HEK293 (cell line): ENCODE data around the gene SYPL2.

Experiments used
- GLIS1 ChIP-seq: fragments of 450-650 bp; formaldehyde crosslinking; IDR thresholded peaks from 2 replicates; pipeline ENCODE4 v1.5.1; 2016; ENCODE audit warnings: missing biosample characterization, missing genetic modification characterization
- IKZF3 ChIP-seq: fragments of 450-650 bp; IDR thresholded peaks from 2 replicates; pipeline ENCODE4 v1.5.0; 2018; ENCODE audit warnings: missing biosample characterization, mild to moderate bottlenecking, missing genetic modification characterization, moderate library complexity
- KLF1 ChIP-seq: fragments of 450-650 bp; formaldehyde crosslinking; IDR thresholded peaks from 2 replicates; pipeline ENCODE4 v1.5.1; 2016; ENCODE audit warnings: missing biosample characterization, missing genetic modification characterization
- KLF7 ChIP-seq: fragments of 450-650 bp; formaldehyde crosslinking; IDR thresholded peaks from 2 replicates; pipeline ENCODE4 v1.5.1; 2016; ENCODE audit warnings: missing biosample characterization, missing genetic modification characterization, borderline replicate concordance
- KLF8 ChIP-seq: fragments of 450-650 bp; formaldehyde crosslinking; IDR thresholded peaks from 2 replicates; pipeline ENCODE4 v1.5.1; 2016; ENCODE audit warnings: missing biosample characterization, missing genetic modification characterization
- REPIN1 ChIP-seq: fragments of 450-650 bp; formaldehyde crosslinking; IDR thresholded peaks from 2 replicates; pipeline ENCODE4 v1.5.1; 2017; ENCODE audit warnings: missing biosample characterization, missing genetic modification characterization, low read depth
- SP3 ChIP-seq: fragments of 450-650 bp; formaldehyde crosslinking; IDR thresholded peaks from 2 replicates; pipeline ENCODE4 v1.5.1; 2016; ENCODE audit warnings: missing biosample characterization, missing genetic modification characterization
- SP7 ChIP-seq: fragments of 450-650 bp; formaldehyde crosslinking; IDR thresholded peaks from 2 replicates; pipeline ENCODE4 v1.5.1; 2016; ENCODE audit warnings: missing biosample characterization, missing genetic modification characterization
- WT1 ChIP-seq: fragments of 450-650 bp; formaldehyde crosslinking; IDR thresholded peaks from 2 replicates; pipeline ENCODE4 v1.5.1; 2016; ENCODE audit warnings: missing biosample characterization, missing genetic modification characterization
- ZBTB17 ChIP-seq: fragments of 450-650 bp; formaldehyde crosslinking; IDR thresholded peaks from 2 replicates; pipeline ENCODE4 v1.5.1; 2016; ENCODE audit warnings: missing biosample characterization, missing genetic modification characterization
- ZFHX2 ChIP-seq: fragments of 450-650 bp; formaldehyde crosslinking; conservative IDR thresholded peaks from 2 replicates; pipeline ENCODE4 v1.5.1; 2016; ENCODE audit warnings: missing biosample characterization, missing genetic modification characterization
- ZNF221 ChIP-seq: fragments of 450-650 bp; formaldehyde crosslinking; IDR thresholded peaks from 2 replicates; pipeline ENCODE4 v1.5.1; 2017; ENCODE audit warnings: missing biosample characterization, missing genetic modification characterization, borderline replicate concordance
- ZNF266 ChIP-seq: fragments of 450-650 bp; formaldehyde crosslinking; IDR thresholded peaks from 2 replicates; pipeline ENCODE4 v1.5.1; 2016; ENCODE audit warnings: missing biosample characterization, missing genetic modification characterization, low read depth
- ZNF426 ChIP-seq: fragments of 450-650 bp; formaldehyde crosslinking; IDR thresholded peaks from 2 replicates; pipeline ENCODE4 v1.5.1; 2017; ENCODE audit warnings: missing biosample characterization, missing genetic modification characterization, mild to moderate bottlenecking, inconsistent platforms, moderate library complexity
- ZNF549 ChIP-seq: fragments of 450-650 bp; IDR thresholded peaks from 2 replicates; pipeline ENCODE4 v1.5.1; 2018; ENCODE audit warnings: missing biosample characterization, missing genetic modification characterization, mild to moderate bottlenecking, inconsistent platforms, moderate library complexity
- ZNF658 ChIP-seq: fragments of 450-650 bp; formaldehyde crosslinking; IDR thresholded peaks from 2 replicates; pipeline ENCODE4; 2016; ENCODE audit warnings: missing biosample characterization, missing genetic modification characterization
- ZNF677 ChIP-seq: fragments of 450-650 bp; IDR thresholded peaks from 2 replicates; pipeline ENCODE4 v1.5.0; 2018; ENCODE audit warnings: missing biosample characterization, mild to moderate bottlenecking, missing genetic modification characterization, moderate library complexity
- TF ChIP-seq, protein P1 (sequence below): fragments of 450-650 bp; formaldehyde crosslinking; IDR thresholded peaks from 2 replicates; pipeline ENCODE4 v1.5.1; 2016; ENCODE audit warnings: missing biosample characterization, missing genetic modification characterization
- TF ChIP-seq, protein P2 (sequence below): fragments of 450-650 bp; formaldehyde crosslinking; IDR thresholded peaks from 2 replicates; pipeline ENCODE4 v1.5.1; 2016; ENCODE audit warnings: missing biosample characterization, missing genetic modification characterization
- TF ChIP-seq, protein P3 (sequence below): fragments of 450-650 bp; formaldehyde crosslinking; IDR thresholded peaks from 2 replicates; pipeline ENCODE4 v1.5.1; 2016; ENCODE audit warnings: missing biosample characterization, missing genetic modification characterization
- TF ChIP-seq, protein P4 (sequence below): fragments of 450-650 bp; formaldehyde crosslinking; IDR thresholded peaks from 2 replicates; pipeline ENCODE4 v1.5.1; 2016; ENCODE audit warnings: missing biosample characterization, missing genetic modification characterization
- TF ChIP-seq, protein P5 (sequence below): fragments of 450-650 bp; formaldehyde crosslinking; IDR thresholded peaks from 2 replicates; pipeline ENCODE4 v1.5.1; 2017; ENCODE audit warnings: missing biosample characterization, missing genetic modification characterization
- TF ChIP-seq, protein P6 (sequence below): fragments of 450-650 bp; formaldehyde crosslinking; conservative IDR thresholded peaks from 2 replicates; pipeline ENCODE4 v1.5.1; 2016; ENCODE audit warnings: low read depth, missing biosample characterization, missing genetic modification characterization

SYPL2 gene

DNA sequence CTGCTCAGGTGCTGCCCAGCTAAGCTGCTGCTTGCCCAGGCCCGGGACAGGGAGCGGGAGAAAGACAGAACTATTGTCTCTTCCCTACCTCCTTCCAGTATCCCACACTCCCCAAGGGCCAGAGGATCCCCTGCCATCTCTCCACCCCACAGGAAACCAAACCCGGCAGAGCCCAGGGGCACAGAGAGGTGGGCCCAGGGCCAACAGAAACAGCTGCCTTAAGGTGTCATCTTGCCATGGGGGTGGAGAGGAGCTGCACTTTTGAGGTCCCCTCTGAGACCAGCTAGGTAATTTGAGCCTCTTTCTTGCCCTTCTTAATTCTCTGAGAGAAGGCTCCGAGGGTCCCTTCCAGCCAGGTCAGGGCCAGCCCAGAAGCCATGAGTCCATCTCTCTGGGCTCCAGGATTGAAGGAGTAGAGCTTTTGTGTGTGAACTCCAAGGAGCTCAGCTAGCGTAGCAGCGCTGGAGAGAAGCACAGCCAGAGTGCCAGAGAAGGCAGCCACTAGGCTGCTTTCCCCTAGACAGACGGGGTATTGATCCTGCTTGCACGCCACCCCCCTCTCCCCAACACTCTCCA, 63.6 kb downstream of the SYPL2 start (continued):
- TF ChIP-seq WT1 (tag by site-specific recombination) (no peak), KLF8 (no peak), ZNF549 (tag by site-specific recombination) (no peak), KLF7 (tag by site-specific recombination) (no peak), ZNF677 (no peak), SP3 (tag by site-specific recombination) (no peak), KLF1 (no peak), ZBTB17 (tag by site-specific recombination) (peak; percentile 27; the same call in 1 of the 2 replicates), REPIN1 (tag by site-specific recombination) (no peak), GLIS1 (tag by site-specific recombination) (peak; percentile 61), ZNF658 (tag by site-specific recombination) (no peak), ZFHX2 (tag by site-specific recombination) (no peak), ZNF426 (tag by site-specific recombination) (no peak), SP7 (tag by site-specific recombination) (no peak), IKZF3 (tag by site-specific recombination) (no peak), ZNF221 (tag by site-specific recombination) (no peak), ZNF266 (no peak)
- TF ChIP-seq, protein P1, sequence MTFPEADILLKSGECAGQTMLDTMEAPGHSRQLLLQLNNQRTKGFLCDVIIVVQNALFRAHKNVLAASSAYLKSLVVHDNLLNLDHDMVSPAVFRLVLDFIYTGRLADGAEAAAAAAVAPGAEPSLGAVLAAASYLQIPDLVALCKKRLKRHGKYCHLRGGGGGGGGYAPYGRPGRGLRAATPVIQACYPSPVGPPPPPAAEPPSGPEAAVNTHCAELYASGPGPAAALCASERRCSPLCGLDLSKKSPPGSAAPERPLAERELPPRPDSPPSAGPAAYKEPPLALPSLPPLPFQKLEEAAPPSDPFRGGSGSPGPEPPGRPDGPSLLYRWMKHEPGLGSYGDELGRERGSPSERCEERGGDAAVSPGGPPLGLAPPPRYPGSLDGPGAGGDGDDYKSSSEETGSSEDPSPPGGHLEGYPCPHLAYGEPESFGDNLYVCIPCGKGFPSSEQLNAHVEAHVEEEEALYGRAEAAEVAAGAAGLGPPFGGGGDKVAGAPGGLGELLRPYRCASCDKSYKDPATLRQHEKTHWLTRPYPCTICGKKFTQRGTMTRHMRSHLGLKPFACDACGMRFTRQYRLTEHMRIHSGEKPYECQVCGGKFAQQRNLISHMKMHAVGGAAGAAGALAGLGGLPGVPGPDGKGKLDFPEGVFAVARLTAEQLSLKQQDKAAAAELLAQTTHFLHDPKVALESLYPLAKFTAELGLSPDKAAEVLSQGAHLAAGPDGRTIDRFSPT (tag by site-specific recombination): no peak
- TF ChIP-seq, protein P2, sequence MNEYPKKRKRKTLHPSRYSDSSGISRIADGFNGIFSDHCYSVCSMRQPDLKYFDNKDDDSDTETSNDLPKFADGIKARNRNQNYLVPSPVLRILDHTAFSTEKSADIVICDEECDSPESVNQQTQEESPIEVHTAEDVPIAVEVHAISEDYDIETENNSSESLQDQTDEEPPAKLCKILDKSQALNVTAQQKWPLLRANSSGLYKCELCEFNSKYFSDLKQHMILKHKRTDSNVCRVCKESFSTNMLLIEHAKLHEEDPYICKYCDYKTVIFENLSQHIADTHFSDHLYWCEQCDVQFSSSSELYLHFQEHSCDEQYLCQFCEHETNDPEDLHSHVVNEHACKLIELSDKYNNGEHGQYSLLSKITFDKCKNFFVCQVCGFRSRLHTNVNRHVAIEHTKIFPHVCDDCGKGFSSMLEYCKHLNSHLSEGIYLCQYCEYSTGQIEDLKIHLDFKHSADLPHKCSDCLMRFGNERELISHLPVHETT: no peak
- TF ChIP-seq, protein P3, sequence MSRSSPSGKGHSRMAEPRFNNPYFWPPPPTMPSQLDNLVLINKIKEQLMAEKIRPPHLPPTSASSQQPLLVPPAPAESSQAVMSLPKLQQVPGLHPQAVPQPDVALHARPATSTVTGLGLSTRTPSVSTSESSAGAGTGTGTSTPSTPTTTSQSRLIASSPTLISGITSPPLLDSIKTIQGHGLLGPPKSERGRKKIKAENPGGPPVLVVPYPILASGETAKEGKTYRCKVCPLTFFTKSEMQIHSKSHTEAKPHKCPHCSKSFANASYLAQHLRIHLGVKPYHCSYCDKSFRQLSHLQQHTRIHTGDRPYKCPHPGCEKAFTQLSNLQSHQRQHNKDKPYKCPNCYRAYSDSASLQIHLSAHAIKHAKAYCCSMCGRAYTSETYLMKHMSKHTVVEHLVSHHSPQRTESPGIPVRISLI: no peak
- TF ChIP-seq, protein P4, sequence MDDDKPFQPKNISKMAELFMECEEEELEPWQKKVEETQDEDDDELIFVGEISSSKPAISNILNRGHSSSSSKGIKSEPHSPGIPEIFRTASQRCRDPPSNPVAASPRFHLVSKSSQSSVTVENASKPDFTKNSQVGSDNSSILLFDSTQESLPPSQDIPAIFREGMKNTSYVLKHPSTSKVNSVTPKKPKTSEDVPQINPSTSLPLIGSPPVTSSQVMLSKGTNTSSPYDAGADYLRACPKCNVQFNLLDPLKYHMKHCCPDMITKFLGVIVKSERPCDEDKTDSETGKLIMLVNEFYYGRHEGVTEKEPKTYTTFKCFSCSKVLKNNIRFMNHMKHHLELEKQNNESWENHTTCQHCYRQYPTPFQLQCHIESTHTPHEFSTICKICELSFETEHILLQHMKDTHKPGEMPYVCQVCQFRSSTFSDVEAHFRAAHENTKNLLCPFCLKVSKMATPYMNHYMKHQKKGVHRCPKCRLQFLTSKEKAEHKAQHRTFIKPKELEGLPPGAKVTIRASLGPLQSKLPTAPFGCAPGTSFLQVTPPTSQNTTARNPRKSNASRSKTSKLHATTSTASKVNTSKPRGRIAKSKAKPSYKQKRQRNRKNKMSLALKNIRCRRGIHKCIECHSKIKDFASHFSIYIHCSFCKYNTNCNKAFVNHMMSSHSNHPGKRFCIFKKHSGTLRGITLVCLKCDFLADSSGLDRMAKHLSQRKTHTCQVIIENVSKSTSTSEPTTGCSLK (tag by site-specific recombination): no peak
- TF ChIP-seq, protein P5, sequence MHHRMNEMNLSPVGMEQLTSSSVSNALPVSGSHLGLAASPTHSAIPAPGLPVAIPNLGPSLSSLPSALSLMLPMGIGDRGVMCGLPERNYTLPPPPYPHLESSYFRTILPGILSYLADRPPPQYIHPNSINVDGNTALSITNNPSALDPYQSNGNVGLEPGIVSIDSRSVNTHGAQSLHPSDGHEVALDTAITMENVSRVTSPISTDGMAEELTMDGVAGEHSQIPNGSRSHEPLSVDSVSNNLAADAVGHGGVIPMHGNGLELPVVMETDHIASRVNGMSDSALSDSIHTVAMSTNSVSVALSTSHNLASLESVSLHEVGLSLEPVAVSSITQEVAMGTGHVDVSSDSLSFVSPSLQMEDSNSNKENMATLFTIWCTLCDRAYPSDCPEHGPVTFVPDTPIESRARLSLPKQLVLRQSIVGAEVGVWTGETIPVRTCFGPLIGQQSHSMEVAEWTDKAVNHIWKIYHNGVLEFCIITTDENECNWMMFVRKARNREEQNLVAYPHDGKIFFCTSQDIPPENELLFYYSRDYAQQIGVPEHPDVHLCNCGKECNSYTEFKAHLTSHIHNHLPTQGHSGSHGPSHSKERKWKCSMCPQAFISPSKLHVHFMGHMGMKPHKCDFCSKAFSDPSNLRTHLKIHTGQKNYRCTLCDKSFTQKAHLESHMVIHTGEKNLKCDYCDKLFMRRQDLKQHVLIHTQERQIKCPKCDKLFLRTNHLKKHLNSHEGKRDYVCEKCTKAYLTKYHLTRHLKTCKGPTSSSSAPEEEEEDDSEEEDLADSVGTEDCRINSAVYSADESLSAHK (tag by site-specific recombination): peak; percentile 57
- TF ChIP-seq, protein P6, sequence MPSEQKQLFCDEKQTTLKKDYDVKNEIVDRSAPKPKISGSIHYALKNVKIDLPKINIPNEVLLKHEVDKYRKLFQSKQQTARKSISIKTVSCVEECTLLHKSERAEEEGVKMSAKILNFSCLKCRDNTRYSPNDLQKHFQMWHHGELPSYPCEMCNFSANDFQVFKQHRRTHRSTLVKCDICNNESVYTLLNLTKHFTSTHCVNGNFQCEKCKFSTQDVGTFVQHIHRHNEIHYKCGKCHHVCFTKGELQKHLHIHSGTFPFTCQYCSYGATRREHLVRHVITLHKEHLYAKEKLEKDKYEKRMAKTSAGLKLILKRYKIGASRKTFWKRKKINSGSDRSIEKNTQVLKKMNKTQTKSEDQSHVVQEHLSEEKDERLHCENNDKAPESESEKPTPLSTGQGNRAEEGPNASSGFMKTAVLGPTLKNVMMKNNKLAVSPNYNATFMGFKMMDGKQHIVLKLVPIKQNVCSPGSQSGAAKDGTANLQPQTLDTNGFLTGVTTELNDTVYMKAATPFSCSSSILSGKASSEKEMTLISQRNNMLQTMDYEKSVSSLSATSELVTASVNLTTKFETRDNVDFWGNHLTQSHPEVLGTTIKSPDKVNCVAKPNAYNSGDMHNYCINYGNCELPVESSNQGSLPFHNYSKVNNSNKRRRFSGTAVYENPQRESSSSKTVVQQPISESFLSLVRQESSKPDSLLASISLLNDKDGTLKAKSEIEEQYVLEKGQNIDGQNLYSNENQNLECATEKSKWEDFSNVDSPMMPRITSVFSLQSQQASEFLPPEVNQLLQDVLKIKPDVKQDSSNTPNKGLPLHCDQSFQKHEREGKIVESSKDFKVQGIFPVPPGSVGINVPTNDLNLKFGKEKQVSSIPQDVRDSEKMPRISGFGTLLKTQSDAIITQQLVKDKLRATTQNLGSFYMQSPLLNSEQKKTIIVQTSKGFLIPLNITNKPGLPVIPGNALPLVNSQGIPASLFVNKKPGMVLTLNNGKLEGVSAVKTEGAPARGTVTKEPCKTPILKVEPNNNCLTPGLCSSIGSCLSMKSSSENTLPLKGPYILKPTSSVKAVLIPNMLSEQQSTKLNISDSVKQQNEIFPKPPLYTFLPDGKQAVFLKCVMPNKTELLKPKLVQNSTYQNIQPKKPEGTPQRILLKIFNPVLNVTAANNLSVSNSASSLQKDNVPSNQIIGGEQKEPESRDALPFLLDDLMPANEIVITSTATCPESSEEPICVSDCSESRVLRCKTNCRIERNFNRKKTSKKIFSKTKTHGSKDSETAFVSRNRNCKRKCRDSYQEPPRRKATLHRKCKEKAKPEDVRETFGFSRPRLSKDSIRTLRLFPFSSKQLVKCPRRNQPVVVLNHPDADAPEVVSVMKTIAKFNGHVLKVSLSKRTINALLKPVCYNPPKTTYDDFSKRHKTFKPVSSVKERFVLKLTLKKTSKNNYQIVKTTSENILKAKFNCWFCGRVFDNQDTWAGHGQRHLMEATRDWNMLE (tag by site-specific recombination): no peak
